Colonic mucosa (tissue), 4 donors: ENCODE results near the gene KPNA6. TPM values are rescaled to one million over a fixed set of nuclear protein-coding genes. Genes with fewer than 3 reads are reported as not detected.
A peak's percentile ranks its signal among the peaks of the same experiment; 100 is the strongest.

Experiments
- DNase-seq: peaks from one replicate; pipeline ENCODE4 v3.0.0-alpha.2; 2020
- H3K27ac ChIP-seq: fragments of 200-600 bp; one replicate; pipeline ENCODE4 v1.8.0; 2021
- H3K27me3 ChIP-seq: fragments of 200-600 bp; one replicate; pipeline ENCODE4 v1.8.0; 2021
- H3K36me3 ChIP-seq: fragments of 200-600 bp; one replicate; pipeline ENCODE4 v1.8.0; 2021
- H3K4me1 ChIP-seq: fragments of 200-600 bp; one replicate; pipeline ENCODE4 v1.8.0; 2021; ENCODE audit warnings: mild to moderate bottlenecking
- H3K4me3 ChIP-seq: fragments of 200-600 bp; one replicate; pipeline ENCODE4 v1.8.0; 2021
- H3K9ac ChIP-seq, 2 donors: one replicate each; pipeline ENCODE4 v1.7.0; 2013; ENCODE audit warnings: control low read depth in 2 of 2, low read depth in 2 of 2, low read length in 2 of 2
- H3K9me3 ChIP-seq: fragments of 200-600 bp; one replicate; pipeline ENCODE4 v1.8.0; 2021
- intact Hi-C: fragments of 100-400 bp; cut with DNase I; formaldehyde crosslinking; loops from one replicate; pipeline ENCODE4 v1.14.1; 2022
- total RNA-seq, 2 donors: library from RNA; stranded (reverse); fragmentation: NEBNext Ultra II Directional in 1 of 2; extraction: Animal tissue kit (Norgen Biotek cat#: 25700) in 1 of 2; gene quantifications; one replicate each; pipeline ENCODE4 v1.2.1, GENCODE V29; 2021
- TF ChIP-seq, protein P1 (sequence below): fragments of 200-600 bp; IDR thresholded peaks from one replicate; pipeline ENCODE4 v1.8.0; 2022; ENCODE audit warnings: antibody characterized with exemption, mild to moderate bottlenecking
- donor health status: healthy.
- donor health status: DM: no; HTN: no; CAD: no.
- donor health status: DM: no; HTN: no; CAD: no.

Gene KPNA6
- total RNA-seq, 2 donors from 2014 or later, result 56.7 to 66.9 TPM

DNA sequence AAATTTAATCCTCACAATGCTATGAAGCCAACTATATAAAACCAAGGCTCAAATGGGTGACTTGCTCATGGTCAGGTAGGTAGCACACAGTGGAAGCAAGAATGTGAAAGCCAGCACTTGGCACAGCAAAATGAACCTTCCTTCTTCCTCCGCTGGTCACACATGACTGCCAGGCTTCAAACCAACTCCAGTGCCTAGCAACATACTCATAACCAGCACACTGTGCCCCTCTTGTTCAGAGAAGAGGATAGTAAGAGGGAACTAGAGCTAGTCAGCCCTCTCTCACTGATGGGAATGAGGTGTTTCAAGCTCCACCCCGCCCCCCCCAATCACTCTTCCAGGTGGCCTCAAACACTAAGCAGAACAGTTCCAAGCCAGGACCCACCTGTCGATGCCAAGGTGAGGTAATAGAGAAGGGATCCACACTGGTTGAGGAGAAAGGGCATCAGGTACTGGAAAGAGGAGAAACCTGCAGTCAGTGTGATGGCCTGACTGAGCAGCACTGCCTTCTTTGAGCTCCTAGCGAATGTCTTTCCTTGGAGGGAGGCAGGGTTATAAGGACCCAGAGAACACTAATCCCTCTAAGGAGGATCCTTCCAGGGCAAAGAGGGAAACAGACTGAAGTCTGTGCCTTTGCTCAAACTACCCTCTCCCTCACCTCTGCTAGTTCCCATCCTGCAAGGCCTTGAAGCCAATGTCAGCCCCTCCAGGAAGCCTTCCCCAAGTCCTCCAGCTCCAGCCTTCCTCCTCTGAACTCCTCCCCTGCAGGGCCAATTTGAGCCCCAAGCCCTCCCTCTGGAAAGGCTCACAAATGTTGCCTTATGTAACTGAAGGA lies 113.1 kb downstream of the KPNA6 start:
- no peaks in the 10 kb centered on the region for H3K27me3 ChIP-seq
- no peak for DNase-seq
- intact Hi-C loops, result no loop called here
- no peaks in the 10 kb centered on the region for H3K36me3 ChIP-seq
- H3K4me1 ChIP-seq, result peaks cover 12% of the 10 kb centered on the region
- H3K27ac ChIP-seq, result no peak overlapping the region
- H3K9ac ChIP-seq, result peak overlapping the region; percentile 53 to 98
- peak overlapping the region; percentile 65 for H3K4me3 ChIP-seq
- H3K9me3 ChIP-seq, result no peaks in the 10 kb centered on the region
- TF ChIP-seq, protein P1, sequence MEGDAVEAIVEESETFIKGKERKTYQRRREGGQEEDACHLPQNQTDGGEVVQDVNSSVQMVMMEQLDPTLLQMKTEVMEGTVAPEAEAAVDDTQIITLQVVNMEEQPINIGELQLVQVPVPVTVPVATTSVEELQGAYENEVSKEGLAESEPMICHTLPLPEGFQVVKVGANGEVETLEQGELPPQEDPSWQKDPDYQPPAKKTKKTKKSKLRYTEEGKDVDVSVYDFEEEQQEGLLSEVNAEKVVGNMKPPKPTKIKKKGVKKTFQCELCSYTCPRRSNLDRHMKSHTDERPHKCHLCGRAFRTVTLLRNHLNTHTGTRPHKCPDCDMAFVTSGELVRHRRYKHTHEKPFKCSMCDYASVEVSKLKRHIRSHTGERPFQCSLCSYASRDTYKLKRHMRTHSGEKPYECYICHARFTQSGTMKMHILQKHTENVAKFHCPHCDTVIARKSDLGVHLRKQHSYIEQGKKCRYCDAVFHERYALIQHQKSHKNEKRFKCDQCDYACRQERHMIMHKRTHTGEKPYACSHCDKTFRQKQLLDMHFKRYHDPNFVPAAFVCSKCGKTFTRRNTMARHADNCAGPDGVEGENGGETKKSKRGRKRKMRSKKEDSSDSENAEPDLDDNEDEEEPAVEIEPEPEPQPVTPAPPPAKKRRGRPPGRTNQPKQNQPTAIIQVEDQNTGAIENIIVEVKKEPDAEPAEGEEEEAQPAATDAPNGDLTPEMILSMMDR, result no peak

DNA sequence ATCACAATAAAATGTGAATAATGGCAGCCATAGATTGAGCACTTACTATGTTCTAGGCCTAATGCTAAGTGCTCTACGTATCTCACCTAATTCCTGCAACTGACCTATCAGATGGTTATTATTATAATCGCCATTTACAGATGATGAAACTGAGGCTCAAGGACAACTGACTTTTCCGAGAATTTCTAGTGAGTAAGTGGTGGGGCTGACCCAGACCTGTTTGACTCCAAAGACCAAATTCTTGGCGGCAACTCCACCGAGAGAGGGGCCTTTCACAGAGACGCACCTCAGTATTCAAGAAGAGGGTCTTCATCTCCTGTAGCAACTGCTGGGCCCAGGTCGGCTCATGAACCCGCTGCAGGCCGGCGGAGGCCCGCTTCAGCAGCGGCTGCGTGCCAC lies 113.7 kb downstream of the KPNA6 start:
- no peaks in the 10 kb centered on the region for H3K36me3 ChIP-seq
- peak overlapping the region; percentile 68 to 98 for H3K9ac ChIP-seq
- no peaks in the 10 kb centered on the region for H3K27me3 ChIP-seq
- no peaks in the 10 kb centered on the region for H3K9me3 ChIP-seq
- peaks cover 12% of the 10 kb centered on the region for H3K4me1 ChIP-seq
- peak overlapping the region; percentile 65 for H3K4me3 ChIP-seq
- peak overlapping the region; percentile 68 for H3K27ac ChIP-seq
- intact Hi-C loops, result no loop called here
- no peak for DNase-seq
- TF ChIP-seq, protein P1, result no peak

DNA sequence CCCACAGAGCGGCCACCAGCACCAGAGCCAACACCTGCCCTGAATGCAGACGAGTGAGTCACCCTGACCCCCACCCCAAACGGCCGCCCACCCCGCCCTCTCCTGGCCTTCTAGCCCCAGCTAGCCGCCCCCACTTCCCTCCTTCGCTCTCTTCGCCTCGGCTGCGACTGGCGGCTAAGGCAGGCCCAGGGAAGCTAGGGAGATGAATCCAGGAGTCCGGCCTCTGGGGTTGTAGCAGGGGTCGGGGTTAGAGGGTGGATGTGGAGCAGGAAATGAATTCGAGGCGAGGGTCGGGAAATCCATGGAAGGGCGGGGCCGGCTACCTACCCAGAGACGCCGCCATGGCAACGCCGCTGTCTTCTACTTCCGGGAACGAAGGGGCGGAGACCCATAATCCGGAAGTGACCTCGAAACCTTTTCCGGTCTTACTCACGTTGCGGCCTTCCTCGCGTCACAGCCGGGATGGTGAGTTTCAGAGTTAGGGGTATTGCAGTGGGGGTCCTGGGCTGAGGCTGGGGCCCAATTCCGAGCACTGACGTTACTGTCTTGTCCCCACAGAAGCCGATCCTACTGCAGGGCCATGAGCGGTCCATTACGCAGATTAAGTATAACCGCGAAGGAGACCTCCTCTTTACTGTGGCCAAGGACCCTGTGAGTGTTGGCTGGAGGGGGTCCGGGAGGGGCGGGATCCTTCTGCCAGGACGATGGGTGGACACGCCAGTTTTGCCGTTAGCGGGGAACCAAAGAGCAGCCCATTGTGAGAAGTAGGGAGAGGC lies 114.3 kb downstream of the KPNA6 start, which contains the start of the genes EIF3I and TMEM234:
Gene EIF3I, plus strand, starts transcription at position 428 of the 776 bp plus-strand sequence. Its CDS starts 35 bp downstream, at position 463.
Gene TMEM234, minus strand, starts transcription at position 374 of the 776 bp plus-strand sequence. Its CDS starts 31 bp downstream, at position 343.
- intact Hi-C loops, result no loop called here
- TF ChIP-seq, protein P1, result no peak
- Histone ChIP-seq H3K9ac (peak within 1 kb of the TSS; percentile 83 to 98), H3K4me1 (peaks cover 12% of the 10 kb centered on the region), H3K4me3 (peak within 1 kb of the TSS; percentile 65), H3K27me3 (no peaks in the 10 kb centered on the region), H3K36me3 (peaks cover under 1% of the 10 kb centered on the region), H3K9me3 (no peaks in the 10 kb centered on the region), H3K27ac (peak within 1 kb of the TSS; percentile 68)
- peak; percentile 95 for DNase-seq

DNA sequence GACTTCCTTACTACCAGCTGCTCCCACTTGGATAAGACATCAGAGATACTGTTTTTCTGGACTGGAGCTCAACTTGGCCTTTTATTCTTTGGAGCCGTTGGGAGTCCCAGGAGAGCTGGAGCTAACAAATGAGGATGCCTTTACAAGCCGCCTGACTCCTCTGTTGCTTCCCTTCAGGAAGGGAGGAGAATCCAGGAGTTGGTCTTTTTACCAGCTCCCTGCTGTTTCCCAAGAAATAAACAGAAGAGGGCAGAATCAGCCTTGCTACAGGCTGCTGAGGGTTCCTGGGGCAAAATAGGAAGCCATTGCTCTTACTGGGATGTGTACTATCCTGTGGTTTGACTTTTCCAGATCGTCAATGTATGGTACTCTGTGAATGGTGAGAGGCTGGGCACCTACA lies 115.8 kb downstream of the KPNA6 start:
- no peak overlapping the region for H3K4me3 ChIP-seq
- peaks cover 13% of the 10 kb centered on the region for H3K36me3 ChIP-seq
- intact Hi-C loops, result no loop called here
- no peak overlapping the region for H3K9ac ChIP-seq
- TF ChIP-seq, protein P1, result no peak
- H3K27me3 ChIP-seq, result no peaks in the 10 kb centered on the region
- no peak for DNase-seq
- H3K4me1 ChIP-seq, result peaks cover 12% of the 10 kb centered on the region
- no peaks in the 10 kb centered on the region for H3K9me3 ChIP-seq
- no peak overlapping the region for H3K27ac ChIP-seq

DNA sequence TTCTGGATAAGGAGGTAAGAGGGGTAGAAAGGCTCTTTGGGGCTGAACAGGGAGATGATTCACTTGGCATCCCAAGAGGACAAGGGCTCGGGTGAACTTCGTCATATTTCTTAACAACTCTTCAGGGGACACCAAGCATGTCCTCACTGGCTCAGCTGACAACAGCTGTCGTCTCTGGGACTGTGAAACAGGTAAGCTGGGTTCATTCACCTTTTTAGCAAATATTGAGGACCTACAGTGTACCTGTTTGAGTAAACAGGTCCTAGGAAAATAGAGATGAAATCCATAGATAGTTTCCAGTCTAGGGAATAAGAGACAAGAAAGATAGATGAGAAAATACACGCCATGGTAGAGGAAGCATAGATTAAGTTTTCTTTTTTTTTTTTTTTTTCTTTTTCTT lies 116.4 kb downstream of the KPNA6 start:
- TF ChIP-seq, protein P1, result no peak
- H3K27ac ChIP-seq, result no peak overlapping the region
- intact Hi-C loops, result no loop called here

More for the DNA sequence above, 116.4 kb downstream of the KPNA6 start:
- peaks cover 13% of the 10 kb centered on the region for H3K36me3 ChIP-seq
- no peak overlapping the region for H3K9ac ChIP-seq
- H3K9me3 ChIP-seq, result no peaks in the 10 kb centered on the region
- H3K27me3 ChIP-seq, result no peaks in the 10 kb centered on the region
- no peak overlapping the region for H3K4me3 ChIP-seq
- no peak for DNase-seq
- peaks cover 12% of the 10 kb centered on the region for H3K4me1 ChIP-seq
